ENCODE results near the gene GTF2H4.
A peak's percentile ranks its signal among the peaks of the same experiment; 100 is the strongest.

- TF ChIP-seq CTCF (IDR thresholded peaks at IDR 0.05): no peak
- TF ChIP-seq POLR2A (IDR thresholded peaks at IDR 0.05): no peak
- TF ChIP-seq POLR2AphosphoS5 (IDR thresholded peaks at IDR 0.05): peak in 1 of 3 donors; percentile 37
Observed at GRCh38 chr6:30940361-30940986, 32.5 kb downstream of the GTF2H4 start, which contains the start of gene MUCL3.
